Stimulated activated CD4-positive, alpha-beta T cell treated with anti-CD3 and anti-CD28 coated beads, Interleukin-15, amount 100 ng/mL, for 48 hours (primary cell): ENCODE results near the gene PDLIM7.
A peak's percentile ranks its signal among the peaks of the same experiment; 100 is the strongest.

Experiments
- DNase-seq, 2 donors: peaks; one replicate each; pipeline ENCODE4 v3.0.0-alpha.2; 2020; ENCODE audit warnings: low read depth in 2 of 2

Gene PDLIM7

DNA sequence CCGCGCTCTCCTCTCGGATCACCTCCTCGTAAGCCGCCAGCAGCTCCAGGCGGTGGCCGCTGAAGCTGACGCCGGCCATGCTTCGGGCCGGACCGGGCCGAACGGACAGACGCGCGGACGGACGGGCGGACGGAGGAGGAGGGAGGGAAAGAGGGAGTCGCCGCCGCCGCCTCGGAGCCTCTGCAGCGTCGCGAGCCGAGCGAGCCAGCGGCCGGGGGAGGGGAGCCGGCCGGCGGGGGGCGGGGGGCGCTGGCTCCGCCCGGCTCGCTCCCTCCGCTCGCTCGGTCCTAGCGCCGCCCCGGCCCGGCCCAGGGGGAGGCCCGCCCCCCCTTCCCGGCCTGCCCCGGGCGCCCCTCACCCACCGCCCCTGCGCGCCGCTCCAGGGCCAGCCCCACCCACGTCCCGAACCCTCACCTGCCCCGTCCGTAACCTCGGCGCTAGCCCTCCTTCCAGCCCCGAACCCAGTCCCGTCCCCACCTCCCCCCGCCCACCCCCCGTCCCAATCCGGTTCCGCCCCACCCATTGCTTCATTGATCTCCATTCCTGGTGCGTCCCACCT is 23.9 kb downstream of the PDLIM7 start, which contains the start of gene DBN1:
DBN1 (minus strand) TSS at position 192 of the 559 bp plus-strand sequence; CDS start at position 79, 113 bp downstream.
- DNase-seq: no peak

DNA sequence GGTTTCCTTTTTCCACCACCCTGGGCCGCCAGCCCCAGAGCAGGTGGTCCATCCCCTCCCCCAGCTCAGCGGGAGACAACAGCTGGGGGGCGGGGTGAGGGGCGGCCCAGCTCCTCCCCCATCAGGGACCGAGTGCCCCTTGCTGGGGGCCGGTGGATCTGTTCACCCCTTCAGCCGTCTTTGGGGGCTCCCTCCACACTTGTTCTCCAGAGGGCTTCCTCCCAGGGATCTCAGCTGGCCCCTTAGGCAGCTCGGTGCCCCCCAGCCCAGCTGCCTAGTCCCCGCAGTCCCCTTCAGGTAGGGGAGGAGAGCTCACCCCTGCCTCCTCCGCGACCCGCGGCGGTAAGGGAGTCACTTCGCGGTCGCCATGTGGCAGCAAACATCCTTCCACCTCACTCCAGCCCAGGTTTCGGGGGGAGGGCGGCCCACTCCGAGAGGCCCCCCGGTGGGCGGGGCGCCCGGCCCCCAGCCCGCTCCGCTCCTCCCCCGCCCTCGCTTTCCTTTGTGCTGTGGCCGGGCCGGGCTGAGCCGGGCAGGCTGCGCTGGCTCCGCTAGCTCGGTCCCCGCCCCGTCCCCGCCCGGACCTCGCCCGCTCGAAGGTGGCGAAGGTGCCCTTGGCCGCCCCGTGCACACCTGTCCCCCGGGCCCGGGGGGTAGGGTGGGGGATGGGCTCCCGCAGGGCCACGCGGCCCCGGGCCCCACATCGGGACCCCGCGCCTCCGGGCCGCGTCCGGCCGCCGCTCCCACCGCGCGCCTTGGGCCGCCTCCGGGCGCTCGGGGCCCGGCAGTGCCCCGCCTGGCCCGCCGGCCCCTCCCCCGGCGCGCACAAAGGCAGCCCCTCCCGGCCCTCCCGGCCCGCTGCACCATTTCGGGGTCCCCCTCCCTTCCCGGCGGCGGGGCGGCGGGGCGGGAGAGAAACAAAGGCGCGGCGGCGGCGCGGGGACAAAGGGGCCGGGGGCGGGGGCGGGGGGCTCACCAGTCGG is 24.7 kb downstream of the PDLIM7 start:
- DNase-seq: peak in 1 of 2 donors; percentile 53

- DNase-seq: no peak
Measured at GRCh38 chr5:177471610-177472356, 25.6 kb downstream of the PDLIM7 start.

GRCh38 chr5:177470759-177471536 is 26.5 kb downstream of the PDLIM7 start:
- no peak for DNase-seq

GRCh38 chr5:177469750-177470525 is 27.5 kb downstream of the PDLIM7 start:
- DNase-seq: no peak

GRCh38 chr5:177468685-177469628 is 28.4 kb downstream of the PDLIM7 start:
- no peak for DNase-seq

- no peak for DNase-seq
Measured at GRCh38 chr5:177468329-177468684, 29.1 kb downstream of the PDLIM7 start.

DNA sequence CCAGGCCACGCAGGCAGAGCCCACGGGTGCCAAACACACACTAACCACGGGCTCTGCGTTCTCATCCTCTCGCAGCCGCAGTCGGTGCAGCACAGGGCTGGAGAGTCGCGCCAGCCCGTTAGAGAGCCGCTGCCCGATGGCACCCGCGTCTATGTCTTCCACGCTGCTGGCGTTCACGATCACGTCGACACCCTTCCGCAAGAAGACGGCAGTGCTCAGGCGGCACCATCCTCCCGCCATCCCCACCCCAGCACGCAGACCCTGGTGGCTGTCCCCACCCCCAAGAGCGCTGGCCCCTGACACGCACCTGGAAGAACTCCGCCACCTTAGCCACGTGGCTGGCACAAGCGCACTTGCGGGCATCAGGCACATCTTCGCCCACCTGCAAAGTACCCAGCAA is 30.0 kb downstream of the PDLIM7 start:
- DNase-seq: no peak

DNA sequence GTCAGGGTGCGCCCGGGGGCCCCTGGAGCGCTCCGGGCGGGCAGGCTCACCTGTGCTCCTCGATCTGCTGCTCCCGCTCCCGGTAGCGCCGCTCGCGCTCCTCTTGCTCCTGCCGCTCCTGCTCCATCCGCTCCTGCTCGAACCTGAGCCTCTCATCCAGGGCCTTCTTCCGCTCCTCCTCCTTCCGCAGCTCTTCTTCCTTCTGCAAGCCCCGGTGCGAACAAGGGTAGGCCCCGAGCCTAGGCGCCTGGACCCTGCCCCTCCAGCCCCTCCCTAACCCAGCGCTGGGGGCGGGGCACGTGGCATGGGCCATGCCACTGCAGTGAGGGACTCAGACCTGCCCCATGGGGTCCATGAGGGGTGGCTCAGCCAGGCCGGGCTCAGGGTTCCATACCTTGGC is 30.5 kb downstream of the PDLIM7 start:
- DNase-seq: no peak

DNA sequence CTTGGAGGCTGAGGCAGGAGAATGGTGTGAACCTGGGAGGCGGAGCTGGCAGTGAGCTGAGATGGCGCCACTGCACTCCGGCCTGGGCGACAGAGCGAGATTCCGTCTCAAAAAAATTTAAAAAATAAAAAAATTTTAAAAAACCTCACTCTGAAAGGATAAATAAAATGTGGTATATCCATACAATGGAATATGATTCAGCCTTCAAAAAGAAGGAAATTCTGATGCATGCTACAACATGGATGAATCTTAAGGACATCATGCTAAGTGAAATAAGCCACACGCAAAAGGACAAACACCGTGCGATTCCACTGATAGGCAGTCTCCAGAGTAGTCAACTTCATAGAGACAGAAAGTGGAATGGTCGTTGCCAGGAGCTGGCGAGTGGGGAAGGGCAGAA is 32.4 kb downstream of the PDLIM7 start:
- DNase-seq: no peak

- DNase-seq: no peak
Measured at GRCh38 chr5:177462021-177462670, 35.3 kb downstream of the PDLIM7 start.

GRCh38 chr5:177459819-177460628 is 37.4 kb downstream of the PDLIM7 start:
- DNase-seq: no peak

DNA sequence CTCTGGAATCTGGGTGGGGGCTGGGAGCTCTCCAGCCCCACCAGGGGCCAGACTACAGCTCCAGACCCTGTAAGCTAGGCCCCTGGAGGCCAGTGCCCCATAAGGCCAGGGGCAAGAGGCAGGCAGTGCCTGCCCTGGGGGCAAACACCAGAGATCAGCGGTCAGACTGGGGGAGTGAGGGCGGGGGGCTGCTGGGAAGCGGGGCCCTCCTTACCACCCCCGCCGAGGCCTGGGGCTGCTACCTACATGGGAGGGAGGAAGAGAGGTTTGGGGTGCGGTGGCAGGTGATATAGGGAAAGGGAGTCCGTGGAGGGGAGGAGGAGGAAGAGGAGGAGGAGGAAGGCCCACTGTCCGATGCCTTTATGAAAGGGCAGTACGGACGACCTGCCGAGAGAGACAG is 38.0 kb downstream of the PDLIM7 start:
- DNase-seq: no peak

GRCh38 chr5:177458912-177459350 is 38.5 kb downstream of the PDLIM7 start:
- DNase-seq: no peak

- DNase-seq: no peak
Measured at GRCh38 chr5:177457852-177458681, 39.3 kb downstream of the PDLIM7 start.

DNA sequence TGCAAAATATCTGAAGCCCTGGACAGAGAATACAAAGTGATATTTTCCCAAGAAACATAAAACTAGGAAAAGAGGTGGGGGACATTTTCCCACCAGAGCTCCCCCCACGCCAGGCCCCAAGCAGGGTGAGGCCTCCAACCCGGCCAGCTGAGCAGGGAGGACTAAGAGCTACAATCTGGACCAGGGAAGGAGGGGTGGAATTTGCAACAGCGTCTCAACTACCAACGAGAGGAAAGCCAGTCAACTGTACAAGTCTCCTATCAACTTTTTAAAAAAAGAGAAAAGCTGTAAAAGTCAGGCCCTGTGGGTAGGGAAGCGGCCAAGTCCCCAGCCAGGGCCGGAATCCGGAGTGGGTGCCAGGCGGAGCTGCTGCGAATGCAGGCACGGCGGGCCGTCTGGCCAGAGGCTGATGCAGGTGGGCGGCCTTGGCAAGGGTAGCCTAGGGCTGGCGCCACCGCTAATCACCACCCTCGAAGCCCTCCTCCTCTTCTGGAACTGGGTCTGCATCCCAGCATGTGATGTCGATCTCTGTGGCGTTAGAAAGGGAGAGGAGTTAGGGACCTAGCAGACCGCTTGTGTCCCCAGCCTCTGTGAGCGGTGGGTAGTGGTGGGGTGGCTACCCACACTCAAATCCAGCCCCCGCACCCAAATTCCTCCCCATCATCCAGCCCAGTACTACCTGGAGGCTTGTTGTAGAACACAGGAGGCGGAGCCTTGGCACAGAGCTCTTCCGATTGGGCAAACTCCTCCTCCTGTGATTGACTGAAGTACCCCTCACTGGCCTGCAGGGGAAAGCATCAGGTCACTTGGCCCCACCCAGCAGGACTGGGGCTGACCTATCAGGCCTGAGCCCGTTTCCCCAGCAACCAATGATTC is 40.2 kb downstream of the PDLIM7 start:
- DNase-seq: peak; percentile 54 to 60
